Mammary epithelial cell (primary cell): ENCODE measurements around the gene KRTAP2-1.
"Not testable (repeated sequence)": the region's sequence is repeated elsewhere in the genome, so short reads cannot be mapped to it uniquely, and the experiment has no call there.

Experiments used
- EZH2 ChIP-seq: IDR thresholded peaks from 2 replicates; pipeline ENCODE4 v1.6.1; 2012; ENCODE audit warnings: low read length, inconsistent platforms, borderline replicate concordance
- TF ChIP-seq, protein P1 (sequence below), 2 donors: IDR thresholded peaks in 1 of 2; conservative IDR thresholded peaks in 1 of 2; 2 replicates each; pipeline ENCODE4 v1.5.1; 2011 to 2012; ENCODE audit warnings: inconsistent platforms in 2 of 2, low read length in 2 of 2, mild to moderate bottlenecking in 2 of 2, control low read depth in 1 of 2, low read depth in 1 of 2; ENCODE audit not compliant: insufficient read depth in 1 of 2; ENCODE audit errors: extremely low read depth in 1 of 2

DNA sequence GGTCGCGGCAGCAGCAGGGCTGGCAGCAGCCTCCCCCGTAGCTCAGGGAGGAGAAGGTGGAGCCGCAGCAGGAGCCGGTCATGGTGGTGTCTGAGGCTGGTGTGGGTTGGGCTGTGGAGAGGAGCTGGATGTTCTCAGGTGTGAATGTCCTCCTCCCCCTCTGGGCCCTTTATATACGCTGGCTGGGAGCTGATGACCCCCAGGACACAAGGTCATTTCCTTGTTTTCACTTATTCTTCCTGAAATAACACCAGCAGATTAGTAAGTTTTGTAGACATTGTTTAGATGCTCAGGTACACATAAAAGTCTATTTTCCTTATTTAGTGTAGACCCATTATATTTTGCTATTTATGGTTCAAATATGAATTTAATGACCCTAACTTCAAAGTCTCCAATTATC is 8.0 kb upstream of the KRTAP2-1 start, which contains the start of gene KRTAP2-2:
- TF ChIP-seq, protein P1, sequence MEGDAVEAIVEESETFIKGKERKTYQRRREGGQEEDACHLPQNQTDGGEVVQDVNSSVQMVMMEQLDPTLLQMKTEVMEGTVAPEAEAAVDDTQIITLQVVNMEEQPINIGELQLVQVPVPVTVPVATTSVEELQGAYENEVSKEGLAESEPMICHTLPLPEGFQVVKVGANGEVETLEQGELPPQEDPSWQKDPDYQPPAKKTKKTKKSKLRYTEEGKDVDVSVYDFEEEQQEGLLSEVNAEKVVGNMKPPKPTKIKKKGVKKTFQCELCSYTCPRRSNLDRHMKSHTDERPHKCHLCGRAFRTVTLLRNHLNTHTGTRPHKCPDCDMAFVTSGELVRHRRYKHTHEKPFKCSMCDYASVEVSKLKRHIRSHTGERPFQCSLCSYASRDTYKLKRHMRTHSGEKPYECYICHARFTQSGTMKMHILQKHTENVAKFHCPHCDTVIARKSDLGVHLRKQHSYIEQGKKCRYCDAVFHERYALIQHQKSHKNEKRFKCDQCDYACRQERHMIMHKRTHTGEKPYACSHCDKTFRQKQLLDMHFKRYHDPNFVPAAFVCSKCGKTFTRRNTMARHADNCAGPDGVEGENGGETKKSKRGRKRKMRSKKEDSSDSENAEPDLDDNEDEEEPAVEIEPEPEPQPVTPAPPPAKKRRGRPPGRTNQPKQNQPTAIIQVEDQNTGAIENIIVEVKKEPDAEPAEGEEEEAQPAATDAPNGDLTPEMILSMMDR (conservative IDR thresholded peaks at IDR 0.05 in 1 of 2, IDR thresholded peaks at IDR 0.05 in 1 of 2; ENCODE audit: extremely low read depth in 1 of 2, insufficient read depth in 1 of 2, low read depth in 1 of 2, low read length in 2 of 2) = not testable (repeated sequence)
- not testable (repeated sequence) for TF ChIP-seq EZH2
